ENCODE results near the gene LPCAT1. TPM values are rescaled to one million over a fixed set of nuclear protein-coding genes. Genes with fewer than 3 reads are reported as not detected.

Gene LPCAT1
- total and polyA plus RNA-seq, 2 of the 13 experiments (the other 11 are each of a cell fraction or from before 2014, with no cell fraction given): 29.8 to 90.6 TPM

DNA sequence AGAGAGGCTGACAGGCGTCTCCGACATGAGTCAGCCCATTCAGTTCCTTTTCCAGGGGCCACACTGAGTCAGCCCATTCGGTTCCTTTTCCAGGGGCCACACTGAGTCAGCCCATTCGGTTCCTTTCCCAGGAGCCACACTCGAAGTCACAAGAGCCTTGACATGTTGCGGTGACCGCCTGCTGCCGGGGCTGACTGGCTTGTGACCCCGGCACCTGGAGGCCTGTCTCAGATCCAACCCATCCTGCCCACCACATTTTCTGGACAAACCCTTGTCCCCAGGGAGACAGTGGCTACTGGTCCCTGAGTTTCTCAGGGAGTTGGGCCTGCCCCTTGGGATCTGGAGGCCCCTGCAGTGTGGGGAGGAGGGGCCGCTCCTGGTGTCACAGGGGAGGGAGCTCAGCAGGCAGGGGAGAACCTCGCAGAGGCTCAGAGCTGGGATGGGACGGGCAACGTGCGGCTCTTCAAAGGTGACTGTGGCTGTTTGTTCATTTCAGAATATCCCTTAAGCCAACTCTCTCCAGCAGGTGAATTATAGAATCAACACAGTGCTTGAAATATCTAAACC lies 40.5 kb upstream of the LPCAT1 start (continued):
- TF ChIP-seq ELF1 (CRISPR knock-in tag; IDR thresholded peaks at IDR 0.05): no peak
- TF ChIP-seq RXRA (CRISPR knock-in tag; IDR thresholded peaks at IDR 0.05): peak; percentile 34; the same call in 1 of the 2 replicates
- TF ChIP-seq ZNF724P (CRISPR knock-in tag; IDR thresholded peaks at IDR 0.05; ENCODE audit: borderline replicate concordance): no peak
- TF ChIP-seq KLF11 (CRISPR knock-in tag; IDR thresholded peaks at IDR 0.05): 0 out of 2 replicates have a peak, but pooled peaks have one; percentile 43
- 0 out of 2 replicates have a peak, but pooled peaks have one; percentile 24 for TF ChIP-seq ZNF770 (CRISPR knock-in tag; IDR thresholded peaks at IDR 0.05)
- no peak for TF ChIP-seq CBX5 (CRISPR knock-in tag; IDR thresholded peaks at IDR 0.05; ENCODE audit: borderline replicate concordance)
- no peak for TF ChIP-seq ZNF570 (CRISPR knock-in tag; IDR thresholded peaks at IDR 0.05; ENCODE audit: borderline replicate concordance)
- peak; percentile 53; the same call in 1 of the 2 replicates for TF ChIP-seq SP5 (CRISPR knock-in tag; IDR thresholded peaks at IDR 0.05; ENCODE audit: borderline replicate concordance, low read depth)
- TF ChIP-seq FOXK2 (IDR thresholded peaks at IDR 0.05): no peak
- peak; percentile 49; the same call in 1 of the 2 replicates for TF ChIP-seq ZNF572 (CRISPR knock-in tag; IDR thresholded peaks at IDR 0.05)
- TF ChIP-seq, protein P1, sequence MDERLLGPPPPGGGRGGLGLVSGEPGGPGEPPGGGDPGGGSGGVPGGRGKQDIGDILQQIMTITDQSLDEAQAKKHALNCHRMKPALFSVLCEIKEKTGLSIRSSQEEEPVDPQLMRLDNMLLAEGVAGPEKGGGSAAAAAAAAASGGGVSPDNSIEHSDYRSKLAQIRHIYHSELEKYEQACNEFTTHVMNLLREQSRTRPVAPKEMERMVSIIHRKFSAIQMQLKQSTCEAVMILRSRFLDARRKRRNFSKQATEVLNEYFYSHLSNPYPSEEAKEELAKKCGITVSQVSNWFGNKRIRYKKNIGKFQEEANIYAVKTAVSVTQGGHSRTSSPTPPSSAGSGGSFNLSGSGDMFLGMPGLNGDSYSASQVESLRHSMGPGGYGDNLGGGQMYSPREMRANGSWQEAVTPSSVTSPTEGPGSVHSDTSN (CRISPR knock-in tag; IDR thresholded peaks at IDR 0.05): no peak
- TF ChIP-seq, protein P2, sequence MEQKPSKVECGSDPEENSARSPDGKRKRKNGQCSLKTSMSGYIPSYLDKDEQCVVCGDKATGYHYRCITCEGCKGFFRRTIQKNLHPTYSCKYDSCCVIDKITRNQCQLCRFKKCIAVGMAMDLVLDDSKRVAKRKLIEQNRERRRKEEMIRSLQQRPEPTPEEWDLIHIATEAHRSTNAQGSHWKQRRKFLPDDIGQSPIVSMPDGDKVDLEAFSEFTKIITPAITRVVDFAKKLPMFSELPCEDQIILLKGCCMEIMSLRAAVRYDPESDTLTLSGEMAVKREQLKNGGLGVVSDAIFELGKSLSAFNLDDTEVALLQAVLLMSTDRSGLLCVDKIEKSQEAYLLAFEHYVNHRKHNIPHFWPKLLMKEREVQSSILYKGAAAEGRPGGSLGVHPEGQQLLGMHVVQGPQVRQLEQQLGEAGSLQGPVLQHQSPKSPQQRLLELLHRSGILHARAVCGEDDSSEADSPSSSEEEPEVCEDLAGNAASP (CRISPR knock-in tag; IDR thresholded peaks at IDR 0.05; ENCODE audit: borderline replicate concordance): 0 out of 2 replicates have a peak, but pooled peaks have one; percentile 11
- 0 out of 2 replicates have a peak, but pooled peaks have one; percentile 7 for TF ChIP-seq ETV5 (CRISPR knock-in tag; IDR thresholded peaks at IDR 0.05; ENCODE audit: borderline replicate concordance)
- TF ChIP-seq TFE3 (CRISPR knock-in tag; IDR thresholded peaks at IDR 0.05): no peak
- TF ChIP-seq ZHX1 (CRISPR knock-in tag; IDR thresholded peaks at IDR 0.05; ENCODE audit: low read depth): no peak
- TF ChIP-seq RBFOX2 (IDR thresholded peaks at IDR 0.05; ENCODE audit: low read depth, low read length): no peak
- TF ChIP-seq ZNF362 (CRISPR knock-in tag; IDR thresholded peaks at IDR 0.05; ENCODE audit: borderline replicate concordance): no peak
- peak; percentile 17 for TF ChIP-seq MED8 (CRISPR knock-in tag; IDR thresholded peaks at IDR 0.05; ENCODE audit: insufficient replicate concordance)
- TF ChIP-seq LBX2 (CRISPR knock-in tag; IDR thresholded peaks at IDR 0.05; ENCODE audit: borderline replicate concordance): no peak

Measured in HepG2 (cell line).